ENCODE results near the gene USP43. TPM values are rescaled to one million over a fixed set of nuclear protein-coding genes. Genes with fewer than 3 reads are reported as not detected.

The USP43 gene
- total RNA-seq, 3 donors from 2014 or later (not counting 1 experiment from before 2014, with no cell fraction given), result 3.0 to 9.3 (median 4.2) TPM

DNA sequence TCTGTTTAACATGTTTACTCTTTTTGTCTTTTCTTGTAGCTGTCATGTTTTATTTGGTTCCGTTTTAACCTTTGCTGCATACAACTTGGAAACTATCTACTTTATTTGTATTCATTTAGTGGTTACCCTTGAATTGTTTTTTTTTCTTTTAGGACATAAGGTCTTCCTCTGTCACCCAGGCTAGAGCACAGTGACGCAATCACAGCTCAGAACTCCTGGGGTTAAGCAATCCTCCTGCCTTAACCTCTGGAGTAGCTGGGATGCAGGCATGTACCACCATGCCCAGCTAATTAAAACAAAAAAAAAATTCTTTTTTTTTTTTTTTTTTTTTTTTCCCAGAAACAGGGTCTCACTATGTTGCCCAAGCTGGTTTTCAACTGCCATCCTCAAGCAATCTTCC, 29.8 kb upstream of the USP43 start:
- no peaks in the 10 kb centered on the region for H3K9me3 ChIP-seq (ENCODE audit: control insufficient read depth, insufficient read depth, low read length)
- no peak for ATAC-seq
- WGBS (ENCODE audit: insufficient coverage), result 41% methylated on average over 2 of the region's 2 CpGs
- no peaks in the 10 kb centered on the region for H3K9me3 Mint-ChIP-seq
- H3K4me3 ChIP-seq (ENCODE audit: low read length), result no peak overlapping the region
- H3K4me1 Mint-ChIP-seq, result no peaks in the 10 kb centered on the region
- H3K36me3 Mint-ChIP-seq, result no peaks in the 10 kb centered on the region
- H3K4me3 Mint-ChIP-seq, result no peak overlapping the region
- H3K27ac Mint-ChIP-seq, result no peak overlapping the region
- DNase-seq, result no peak
- intact Hi-C loops (cut with micrococcal nuclease), result no loop called here
- H3K4me1 ChIP-seq (ENCODE audit: control insufficient read depth, insufficient read depth, low read length), result no peaks in the 10 kb centered on the region
- no peak overlapping the region for H3K27ac ChIP-seq (ENCODE audit: low read length)
- H3K27me3 ChIP-seq (ENCODE audit: control insufficient read depth, insufficient read depth, low read length), result no peaks in the 10 kb centered on the region
- TF ChIP-seq CTCF (IDR thresholded peaks at IDR 0.05), result no peak
- no peaks in the 10 kb centered on the region for H3K36me3 ChIP-seq (ENCODE audit: control insufficient read depth, insufficient read depth, low read length)
- peaks cover 0 to 9% of the 10 kb centered on the region in 2 donors for H3K27me3 Mint-ChIP-seq (ENCODE audit: low read depth in 2 of 2)

GRCh38 chr17:9622961-9623360, 22.4 kb upstream of the USP43 start:
- no peak for TF ChIP-seq CTCF (IDR thresholded peaks at IDR 0.05)
- H3K9me3 Mint-ChIP-seq, result peaks cover 4 to 17% of the 10 kb centered on the region in 2 donors
- H3K4me1 Mint-ChIP-seq, result peaks cover 0 to 6% of the 10 kb centered on the region in 2 donors
- ATAC-seq, result no peak
- intact Hi-C loops (cut with micrococcal nuclease), result no loop called here
- no peak for DNase-seq
- H3K4me3 ChIP-seq (ENCODE audit: low read length), result no peak overlapping the region
- H3K4me1 ChIP-seq (ENCODE audit: control insufficient read depth, insufficient read depth, low read length), result no peaks in the 10 kb centered on the region
- H3K27ac ChIP-seq (ENCODE audit: low read length), result no peak overlapping the region
- H3K27me3 Mint-ChIP-seq (ENCODE audit: low read depth in 2 of 2), result peaks cover 7 to 33% of the 10 kb centered on the region in 2 donors
- no peaks in the 10 kb centered on the region for H3K27me3 ChIP-seq (ENCODE audit: control insufficient read depth, insufficient read depth, low read length)
- no peak overlapping the region for H3K4me3 Mint-ChIP-seq
- H3K27ac Mint-ChIP-seq, result no peak overlapping the region
- H3K36me3 Mint-ChIP-seq, result peaks cover 27% of the 10 kb centered on the region
- no peaks in the 10 kb centered on the region for H3K9me3 ChIP-seq (ENCODE audit: control insufficient read depth, insufficient read depth, low read length)
- no peaks in the 10 kb centered on the region for H3K36me3 ChIP-seq (ENCODE audit: control insufficient read depth, insufficient read depth, low read length)

DNA sequence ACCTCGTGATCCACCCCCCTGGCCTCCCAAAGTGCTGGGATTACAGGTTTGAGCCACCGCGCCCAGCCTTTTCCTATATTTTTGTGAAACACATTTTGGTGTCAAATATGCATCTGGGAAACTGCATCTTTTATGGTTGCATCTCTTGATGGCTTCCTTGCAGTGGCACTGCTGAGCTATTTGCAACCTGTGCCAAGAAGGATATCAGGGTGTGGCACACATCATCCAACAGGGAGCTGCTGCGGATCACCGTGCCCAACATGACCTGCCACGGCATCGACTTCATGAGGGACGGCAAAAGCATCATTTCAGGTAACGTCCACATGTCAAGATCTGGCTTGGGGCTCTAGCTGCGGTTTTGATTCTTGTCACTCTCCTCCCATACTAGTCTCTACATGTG, 16.8 kb upstream of the USP43 start:
- ATAC-seq, result no peak
- Mint-ChIP-seq H3K4me3 (no peak overlapping the region), H3K27me3 (ENCODE audit: low read depth in 2 of 2) (peaks cover 14 to 18% of the 10 kb centered on the region in 2 donors), H3K27ac (no peak overlapping the region), H3K36me3 (peaks cover 23% of the 10 kb centered on the region), H3K4me1 (peaks cover 0 to 6% of the 10 kb centered on the region in 2 donors), H3K9me3 (peaks cover 4 to 9% of the 10 kb centered on the region in 2 donors)
- intact Hi-C loops (cut with micrococcal nuclease), result no loop called here
- 90% methylated on average over 10 of the region's 10 CpGs for WGBS (ENCODE audit: insufficient coverage)
- H3K4me3 ChIP-seq (ENCODE audit: low read length), result no peak overlapping the region
- H3K9me3 ChIP-seq (ENCODE audit: control insufficient read depth, insufficient read depth, low read length), result no peaks in the 10 kb centered on the region
- DNase-seq, result no peak
- no peak for TF ChIP-seq CTCF (IDR thresholded peaks at IDR 0.05)
- no peaks in the 10 kb centered on the region for H3K27me3 ChIP-seq (ENCODE audit: control insufficient read depth, insufficient read depth, low read length)
- no peaks in the 10 kb centered on the region for H3K36me3 ChIP-seq (ENCODE audit: control insufficient read depth, insufficient read depth, low read length)
- H3K27ac ChIP-seq (ENCODE audit: low read length), result no peak overlapping the region
- H3K4me1 ChIP-seq (ENCODE audit: control insufficient read depth, insufficient read depth, low read length), result no peaks in the 10 kb centered on the region

DNA sequence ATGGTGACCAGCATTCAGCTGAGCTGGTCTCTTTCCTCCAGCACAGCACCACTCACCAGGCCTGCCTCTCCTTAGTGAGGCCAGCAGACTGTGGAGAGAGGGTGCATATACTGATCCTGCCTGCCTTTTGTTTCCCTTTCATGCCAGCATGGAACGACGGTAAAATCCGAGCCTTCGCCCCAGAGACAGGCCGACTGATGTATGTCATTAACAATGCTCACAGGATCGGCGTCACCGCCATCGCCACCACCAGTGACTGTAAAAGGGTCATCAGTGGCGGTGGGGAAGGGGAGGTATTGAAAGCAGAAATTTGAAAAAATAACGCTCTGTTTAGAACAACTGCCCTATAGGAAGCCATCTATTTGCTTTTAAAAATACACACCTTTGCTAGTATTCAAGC, 12.6 kb upstream of the USP43 start:
- no peaks in the 10 kb centered on the region for H3K36me3 ChIP-seq (ENCODE audit: control insufficient read depth, insufficient read depth, low read length)
- no peak for ATAC-seq
- Mint-ChIP-seq H3K36me3 (no peaks in the 10 kb centered on the region), H3K27ac (no peak overlapping the region), H3K27me3 (ENCODE audit: low read depth in 2 of 2) (peaks cover 13 to 19% of the 10 kb centered on the region in 2 donors), H3K9me3 (no peaks in the 10 kb centered on the region), H3K4me3 (no peak overlapping the region), H3K4me1 (no peaks in the 10 kb centered on the region)
- DNase-seq, result no peak
- peaks cover 2% of the 10 kb centered on the region for H3K27me3 ChIP-seq (ENCODE audit: control insufficient read depth, insufficient read depth, low read length)
- H3K4me3 ChIP-seq (ENCODE audit: low read length), result no peak overlapping the region
- 98% methylated on average over 10 of the region's 11 CpGs for WGBS (ENCODE audit: insufficient coverage)
- H3K27ac ChIP-seq (ENCODE audit: low read length), result no peak overlapping the region
- no peaks in the 10 kb centered on the region for H3K9me3 ChIP-seq (ENCODE audit: control insufficient read depth, insufficient read depth, low read length)
- intact Hi-C loops (cut with micrococcal nuclease), result no loop called here
- H3K4me1 ChIP-seq (ENCODE audit: control insufficient read depth, insufficient read depth, low read length), result no peaks in the 10 kb centered on the region
- TF ChIP-seq CTCF (IDR thresholded peaks at IDR 0.05), result no peak
